HCT116 (cell line): ENCODE data around the gene ADGRV1. TPM values are rescaled to one million over a fixed set of nuclear protein-coding genes. Genes with fewer than 3 reads are reported as not detected.

Source experiments
- ATAC-seq: fragments of 200-7000 bp; cut with Tn5 transposase; 2 replicates; pipeline ENCODE4 v1.9.1; 2020; ENCODE audit warnings: mild to moderate bottlenecking, moderate library complexity
- BruUV-seq: library from RNA; stranded (reverse); fragments of 400-500 nt; replicated peaks from 2 replicates; lab custom pipeline; 2021; lab: Mats Ljungman, UMichigan
- CTCF ChIA-PET: fragments of 300-600 bp; sonication (Branson Sonifier 250); formaldehyde crosslinking; loops from one replicate; lab custom pipeline; 2021; ENCODE audit warnings: antibody characterized with exemption; lab: Charles Lee
- POLR2A ChIA-PET: fragments of 300-600, 350-600 bp; sonication (Branson Sonifier 250); formaldehyde crosslinking; loops from one replicate; lab custom pipeline; 2021; ENCODE audit warnings: antibody characterized with exemption; lab: Charles Lee
- RAD21 ChIA-PET, 2 experiments: fragments of 300-600 bp; sonication (Branson Sonifier 250); formaldehyde crosslinking; loops; one replicate each; lab custom pipeline; 2023; ENCODE audit warnings: low total read pairs in 2 of 2; ENCODE audit not compliant: uncharacterized antibody in 2 of 2, unreplicated experiment in 2 of 2, low non-redundant PET in 1 of 2; lab: Charles Lee
- DNase-seq: peaks from one replicate; pipeline ENCODE4 v3.0.0-alpha.2; 2010; ENCODE audit warnings: low read depth, low spot score
- H2AFZ ChIP-seq: fragments of 200-600 bp; shearing (Covaris generic), sonication (generic); 2 replicates; pipeline ENCODE4 v1.6.1; 2017; ENCODE audit warnings: low read depth, mixed run types, mixed read lengths, antibody characterized with exemption, low read length; ENCODE audit not compliant: poor library complexity, severe bottlenecking
- H3K27ac ChIP-seq: 2 replicates; pipeline ENCODE4 v1.5.1; 2012; ENCODE audit warnings: low read depth, low read length
- H3K27me3 ChIP-seq: fragments of 200-600 bp; sonication (generic); 2 replicates; pipeline ENCODE4 v1.6.1; 2016; ENCODE audit warnings: mixed run types, low read length, mixed read lengths; ENCODE audit not compliant: insufficient read depth
- H3K36me3 ChIP-seq, 2 experiments: fragments of 200-500 bp in 1 of 2; fragments of 200-600 bp in 1 of 2; sonication (Bioruptor generic) in 1 of 2; sonication (generic) in 1 of 2; 2 replicates each; pipeline versions ENCODE4 v1.5.1 to v1.6.1; 2014 to 2016; ENCODE audit warnings: low read length in 2 of 2, inconsistent platforms in 1 of 2, mixed read lengths in 1 of 2, mixed run types in 1 of 2; ENCODE audit not compliant: insufficient read depth in 2 of 2, control insufficient read depth in 1 of 2
- H3K4me1 ChIP-seq, 2 experiments: fragments of 200-600 bp in 1 of 2; sonication (generic) in 1 of 2; 2 replicates each; pipeline versions ENCODE4 v1.5.1 to v1.6.1; 2012 to 2017; ENCODE audit warnings: low read length in 2 of 2, inconsistent platforms in 1 of 2, mild to moderate bottlenecking in 1 of 2, mixed read lengths in 1 of 2, mixed run types in 1 of 2, moderate library complexity in 1 of 2; ENCODE audit not compliant: insufficient read depth in 2 of 2, control insufficient read depth in 1 of 2
- H3K4me2 ChIP-seq: fragments of 200-600 bp; sonication (generic); 2 replicates; pipeline ENCODE4 v1.6.1; 2017; ENCODE audit warnings: mixed run types, low read length, mixed read lengths
- H3K4me3 ChIP-seq, 2 experiments: fragments of 200-600 bp in 1 of 2; sonication (generic) in 1 of 2; replicated peaks in 1 of 2; 2 replicates each; pipeline ENCODE4 v1.5.1; 2011 to 2016; ENCODE audit warnings: low read length in 2 of 2, control low read depth in 1 of 2, low read depth in 1 of 2, mild to moderate bottlenecking in 1 of 2, mixed read lengths in 1 of 2, mixed run types in 1 of 2
- H3K79me2 ChIP-seq: fragments of 200-600 bp; sonication (generic); 2 replicates; pipeline ENCODE4 v1.6.1; 2017; ENCODE audit warnings: mild to moderate bottlenecking, mixed run types, low read length, moderate library complexity, mixed read lengths; ENCODE audit not compliant: insufficient read depth
- H3K9ac ChIP-seq: fragments of 200-600 bp; sonication (generic); 2 replicates; pipeline ENCODE4 v1.6.1; 2016; ENCODE audit warnings: low read length, mixed read lengths
- H3K9me2 ChIP-seq: fragments of 200-600 bp; sonication (generic), shearing (Covaris generic); 2 replicates; pipeline ENCODE4 v1.6.1; 2017; ENCODE audit warnings: mixed run types, mild to moderate bottlenecking, moderate library complexity; ENCODE audit not compliant: insufficient read depth
- H3K9me3 ChIP-seq, 2 experiments: fragments of 200-500 bp in 1 of 2; fragments of 200-600 bp in 1 of 2; sonication (Bioruptor generic) in 1 of 2; sonication (generic) in 1 of 2; 2 replicates each; pipeline ENCODE4 v1.6.1; 2014 to 2017; ENCODE audit warnings: low read length in 2 of 2, mixed read lengths in 2 of 2, inconsistent platforms in 1 of 2, low read depth in 1 of 2, mild to moderate bottlenecking in 1 of 2, mixed run types in 1 of 2, moderate library complexity in 1 of 2; ENCODE audit not compliant: control insufficient read depth in 1 of 2, insufficient read depth in 1 of 2
- H4K20me1 ChIP-seq: fragments of 200-600 bp; sonication (generic), shearing (Covaris generic); 2 replicates; pipeline ENCODE4 v1.6.1; 2017; ENCODE audit warnings: mixed run types, mild to moderate bottlenecking, moderate library complexity; ENCODE audit not compliant: insufficient read depth
- CBX3 ChIP-seq: IDR thresholded peaks from 2 replicates; pipeline ENCODE4 v1.6.1; 2012; ENCODE audit warnings: low read depth
- CEBPB ChIP-seq: IDR thresholded peaks from 2 replicates; pipeline ENCODE4 v1.6.1; 2012; ENCODE audit warnings: low read depth
- CTCF ChIP-seq, 3 experiments: fragments of 200-600 bp in 1 of 3; sonication (generic) in 1 of 3; IDR thresholded peaks in 2 of 3; conservative IDR thresholded peaks in 1 of 3; 2 replicates each; pipeline ENCODE4 v1.5.1; 2012 to 2017; ENCODE audit warnings: low read depth in 2 of 3, low read length in 2 of 3, antibody characterized with exemption in 1 of 3, borderline replicate concordance in 1 of 3, control low read depth in 1 of 3, mild to moderate bottlenecking in 1 of 3, mixed read lengths in 1 of 3, mixed run types in 1 of 3, moderate library complexity in 1 of 3; ENCODE audit not compliant: insufficient read depth in 1 of 3
- ELF1 ChIP-seq: IDR thresholded peaks from 2 replicates; pipeline ENCODE4 v1.6.1; 2012; ENCODE audit warnings: low read depth, borderline replicate concordance
- EZH2 ChIP-seq: fragments of 200-600 bp; sonication (generic); IDR thresholded peaks from 2 replicates; pipeline ENCODE4 v1.6.1; 2017; ENCODE audit warnings: antibody characterized with exemption, mixed run types
- EZH2phosphoT487 ChIP-seq: fragments of 200-600 bp; IDR thresholded peaks from 2 replicates; pipeline ENCODE4 v1.6.1; 2018; ENCODE audit warnings: antibody characterized with exemption, borderline replicate concordance
- FOSL1 ChIP-seq: IDR thresholded peaks from 2 replicates; pipeline ENCODE4 v1.6.1; 2012; ENCODE audit warnings: low read depth
- MAX ChIP-seq: IDR thresholded peaks from 2 replicates; pipeline ENCODE4 v1.6.1; 2012
- POLR2A ChIP-seq: IDR thresholded peaks from 2 replicates; pipeline ENCODE4 v1.7.0; 2011; ENCODE audit warnings: borderline replicate concordance; ENCODE audit not compliant: insufficient read depth, insufficient read length; ENCODE audit errors: extremely low read depth
- RAD21 ChIP-seq: IDR thresholded peaks from 2 replicates; pipeline ENCODE4 v1.6.1; 2012; ENCODE audit warnings: low read depth, mild to moderate bottlenecking
- REST ChIP-seq: IDR thresholded peaks from 2 replicates; pipeline ENCODE4 v1.6.1; 2012; ENCODE audit warnings: low read depth
- SIN3A ChIP-seq: IDR thresholded peaks from 2 replicates; pipeline ENCODE4 v1.6.1; 2012; ENCODE audit warnings: low read depth
- SP1 ChIP-seq: IDR thresholded peaks from 2 replicates; pipeline ENCODE4 v1.6.1; 2012; ENCODE audit warnings: low read depth
- TCF7L2 ChIP-seq: IDR thresholded peaks from 2 replicates; pipeline ENCODE4 v1.7.0; 2011; ENCODE audit warnings: borderline replicate concordance, inconsistent platforms; ENCODE audit not compliant: insufficient read depth, insufficient read length; ENCODE audit errors: extremely low read depth
- YY1 ChIP-seq: IDR thresholded peaks from 2 replicates; pipeline ENCODE4 v1.6.1; 2011; ENCODE audit warnings: low read length, low read depth, moderate library complexity, mild to moderate bottlenecking; ENCODE audit not compliant: insufficient replicate concordance; ENCODE audit errors: extremely low read depth
- ZBTB33 ChIP-seq: IDR thresholded peaks from 2 replicates; pipeline ENCODE4 v1.6.1; 2011; ENCODE audit warnings: mild to moderate bottlenecking, low read length, moderate library complexity; ENCODE audit not compliant: insufficient replicate concordance; ENCODE audit errors: extremely low read depth
- ZFX ChIP-seq: fragments of 450-650 bp; IDR thresholded peaks from 2 replicates; pipeline ENCODE4 v1.6.1; 2017
- intact Hi-C: fragments of 100-400 bp; cut with micrococcal nuclease; formaldehyde crosslinking; loops from 2 replicates; pipeline ENCODE4 v1.10.0; 2022
- total RNA-seq: library from RNA; stranded (reverse); gene quantifications from one replicate; pipeline ENCODE4 v1.2.1, GENCODE V29; 2021; ENCODE audit not compliant: unreplicated experiment

The ADGRV1 gene
- total RNA-seq, 1 experiment from 2014 or later = 6.0 TPM

- no peak overlapping the region for H2AFZ ChIP-seq
- H3K4me2 ChIP-seq = no peak overlapping the region
- ChIA-PET CTCF (no interaction called here), RAD21 (no interaction called here), POLR2A (no interaction called here)
- no peaks in the 10 kb centered on the region for H3K79me2 ChIP-seq
- no peak overlapping the region for H3K27ac ChIP-seq
- DNase-seq (no peak), ATAC-seq (no peak)
- no peak overlapping the region for H3K9ac ChIP-seq
- no peaks in the 10 kb centered on the region for H3K9me2 ChIP-seq
- peaks cover 0 to 6% of the 10 kb centered on the region in 2 experiments; a peak in 1 of 4 replicates for H3K4me1 ChIP-seq
- no TSS peak for BruUV-seq
- no peaks in the 10 kb centered on the region for H3K27me3 ChIP-seq
- H3K36me3 ChIP-seq = no peaks in the 10 kb centered on the region
- H4K20me1 ChIP-seq = no peaks in the 10 kb centered on the region
- TF ChIP-seq POLR2A (no peak), ZBTB33 (no peak), YY1 (no peak), CEBPB (no peak), SIN3A (no peak), TCF7L2 (no peak), EZH2 (no peak), EZH2phosphoT487 (no peak), CTCF (IDR thresholded peaks at IDR 0.05 in 2 of 3, conservative IDR thresholded peaks at IDR 0.05 in 1 of 3; ENCODE audit: borderline replicate concordance in 1 of 3, insufficient read depth in 1 of 3, low read depth in 2 of 3, low read length in 2 of 3) (no peak), MAX (no peak), CBX3 (no peak), ZFX (no peak), ELF1 (no peak), RAD21 (no peak), SP1 (no peak), FOSL1 (no peak), REST (no peak)
- H3K4me3 ChIP-seq = no peak overlapping the region
- no peaks in the 10 kb centered on the region for H3K9me3 ChIP-seq
- intact Hi-C loops = no loop called here
These were observed 317.8 kb downstream of the ADGRV1 start for GRCh38 chr5:90876366-90876765.
